GM18499 (cell line): Measurements from ENCODE around the gene ACYP2.

ENCODE experiments used
- ATAC-seq: cut with Tn5 transposase; IDR thresholded peaks from one replicate; pipeline ENCODE4 v1.9.1; 2021; ENCODE audit warnings: moderate number of reproducible peaks; ENCODE audit not compliant: insufficient read depth, unreplicated experiment

Gene ACYP2

GRCh38 chr2:54148391-54148790 lies 33.0 kb downstream of the ACYP2 start:
- ATAC-seq = no peak

GRCh38 chr2:54149638-54150441 lies 34.4 kb downstream of the ACYP2 start:
- no peak for ATAC-seq

DNA sequence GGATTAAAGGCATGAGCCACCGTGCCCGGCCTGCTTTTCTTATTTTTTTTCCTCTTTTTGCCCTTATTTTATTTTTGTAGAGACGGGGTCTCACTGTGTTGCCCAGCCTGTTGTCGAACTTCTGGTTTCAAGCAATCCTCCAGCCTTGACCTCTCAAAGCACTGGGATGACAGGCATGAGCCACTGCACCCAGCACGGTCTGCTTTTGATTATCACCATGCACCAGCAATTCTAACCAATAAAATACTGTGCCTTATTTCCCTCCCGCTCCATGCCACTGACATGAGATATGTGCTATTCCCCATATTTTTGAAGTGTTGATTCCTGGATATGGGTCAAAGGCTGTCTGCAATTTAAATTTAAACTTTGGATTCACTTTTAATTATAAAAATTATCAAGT lies 42.9 kb downstream of the ACYP2 start:
- no peak for ATAC-seq

GRCh38 chr2:54161660-54162424 lies 46.4 kb downstream of the ACYP2 start:
- no peak for ATAC-seq

- no peak for ATAC-seq
These were observed 48.7 kb downstream of the ACYP2 start for GRCh38 chr2:54164106-54164505.

- ATAC-seq = no peak
These were observed 50.8 kb downstream of the ACYP2 start for GRCh38 chr2:54166121-54166773.

- ATAC-seq = no peak
These were observed 61.2 kb downstream of the ACYP2 start for GRCh38 chr2:54176577-54176976.

- ATAC-seq = no peak
These were observed 67.9 kb downstream of the ACYP2 start for GRCh38 chr2:54183281-54183680.

DNA sequence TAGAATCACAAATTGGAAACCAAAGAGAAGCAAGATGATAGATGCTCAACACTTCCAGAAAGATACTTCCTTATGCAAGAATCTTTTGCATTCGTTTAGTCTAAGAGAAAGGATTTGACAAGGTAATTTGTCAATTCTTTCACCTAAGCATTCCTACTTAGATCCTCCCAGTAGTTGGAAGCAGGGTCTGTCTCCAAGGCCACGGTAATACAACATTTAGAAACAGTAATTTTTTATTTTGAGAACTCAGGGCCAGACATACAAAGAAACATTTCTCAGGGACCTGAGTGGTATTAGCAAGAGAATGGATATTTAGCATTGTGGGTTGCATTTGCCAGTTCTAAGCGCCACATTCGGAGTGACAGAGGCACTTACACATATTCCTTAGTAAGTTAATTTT lies 68.6 kb downstream of the ACYP2 start:
- ATAC-seq = no peak

DNA sequence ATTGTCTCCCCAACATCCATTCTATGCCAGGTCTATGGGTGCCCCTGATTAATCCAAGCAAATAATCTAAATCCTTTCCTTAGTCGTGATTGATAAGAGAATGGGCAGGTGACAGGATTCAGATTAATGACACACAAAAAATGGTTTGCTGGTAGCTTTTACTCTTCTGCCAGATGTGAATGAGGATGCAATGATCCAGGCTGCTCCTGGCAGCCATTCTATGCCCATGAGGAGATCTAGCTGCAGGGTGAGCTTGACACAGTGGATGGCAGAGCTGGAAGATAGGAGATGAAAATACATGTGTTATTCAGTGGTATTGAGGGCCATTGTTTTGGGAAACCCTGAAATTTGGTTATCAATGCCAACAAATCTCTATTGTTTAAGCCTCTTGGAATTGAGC lies 69.7 kb downstream of the ACYP2 start:
- ATAC-seq = no peak

DNA sequence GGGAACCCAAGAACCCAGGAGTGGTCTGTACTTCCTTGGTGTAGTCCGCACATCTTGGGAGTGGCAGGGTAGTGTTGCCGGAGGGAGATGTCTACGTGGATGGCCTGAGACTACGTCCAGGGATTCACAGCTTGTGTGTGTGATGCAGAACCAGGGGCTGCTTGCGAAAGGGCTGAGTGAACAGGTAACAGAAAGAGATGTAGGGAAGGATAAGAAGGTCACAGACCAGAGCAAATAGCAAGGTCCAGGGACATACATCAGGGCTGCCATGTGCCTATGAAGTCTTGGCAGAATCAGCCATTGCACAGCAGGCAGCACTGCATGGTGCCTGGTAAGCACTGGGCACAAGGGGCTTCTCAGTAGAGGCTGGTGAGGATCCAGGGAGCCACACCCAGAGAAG lies 71.9 kb downstream of the ACYP2 start:
- ATAC-seq = no peak

- no peak for ATAC-seq
These were observed 74.1 kb downstream of the ACYP2 start for GRCh38 chr2:54189539-54189938.

GRCh38 chr2:54191361-54192135 lies 76.1 kb downstream of the ACYP2 start:
- no peak for ATAC-seq

DNA sequence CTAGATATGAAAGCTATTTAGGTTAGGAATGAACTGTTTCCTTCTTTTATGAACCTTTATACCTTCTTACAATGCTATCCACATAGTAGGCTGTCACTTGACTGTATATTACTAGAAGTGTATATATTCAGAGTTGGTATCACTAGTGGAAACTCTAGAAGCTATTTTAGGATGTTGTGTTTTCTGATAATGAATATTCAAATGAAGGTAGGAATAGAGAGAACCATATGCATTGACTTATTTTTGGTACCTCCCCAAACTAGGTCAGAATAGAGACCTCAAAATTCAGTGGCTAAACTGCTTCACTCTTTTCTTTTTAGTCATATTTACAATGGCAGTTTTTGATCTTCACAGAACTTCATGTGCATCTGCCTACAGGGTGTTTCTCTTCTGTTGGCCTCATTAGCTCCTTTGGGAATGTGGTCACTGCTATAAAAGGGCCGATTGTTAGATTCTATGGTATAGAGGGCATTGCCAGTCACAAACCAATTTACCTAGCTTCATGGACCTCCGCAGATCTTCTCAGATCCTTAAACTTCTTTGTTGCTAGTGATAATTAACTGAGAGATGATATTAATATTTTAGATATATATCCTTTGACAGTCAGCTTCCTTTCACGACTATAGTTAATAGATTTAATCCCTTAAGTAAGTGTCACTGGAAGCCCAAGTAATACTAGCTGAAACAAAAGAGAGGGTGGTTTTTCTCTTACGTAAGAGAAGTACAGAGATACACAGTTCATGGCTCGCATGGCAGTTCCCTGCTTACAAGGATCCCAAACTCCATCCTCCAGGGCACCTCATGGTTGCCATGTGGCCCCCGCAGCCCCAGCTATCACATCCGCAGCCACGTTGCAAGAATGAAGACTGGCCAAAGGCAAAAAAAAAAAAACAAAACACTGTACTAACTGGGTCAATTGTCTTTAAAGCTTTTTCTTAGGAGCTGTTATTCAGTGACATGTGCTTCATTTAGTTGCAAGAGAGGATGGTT lies 79.6 kb downstream of the ACYP2 start:
- ATAC-seq = no peak

- ATAC-seq = no peak
These were observed 81.2 kb downstream of the ACYP2 start for GRCh38 chr2:54196646-54197045.

DNA sequence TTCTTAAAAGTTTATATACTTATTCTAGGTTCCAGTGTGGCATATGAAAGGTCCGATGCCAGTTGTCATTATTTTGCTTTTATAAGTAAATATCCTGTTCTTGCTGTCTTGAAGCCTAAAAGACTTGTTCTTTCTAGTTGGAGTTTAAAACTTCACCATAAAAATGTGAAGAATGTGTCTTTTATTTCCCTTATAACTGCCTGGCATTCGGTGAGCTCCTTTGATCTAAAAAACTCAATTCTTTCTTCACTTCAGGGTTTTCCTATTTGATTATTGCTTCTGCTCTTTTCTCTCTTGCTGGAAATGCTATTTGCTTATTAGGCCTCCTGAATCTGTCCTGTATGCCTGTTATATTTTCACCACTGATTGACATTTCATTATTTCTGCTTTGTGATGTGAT lies 89.1 kb downstream of the ACYP2 start:
- ATAC-seq = no peak

DNA sequence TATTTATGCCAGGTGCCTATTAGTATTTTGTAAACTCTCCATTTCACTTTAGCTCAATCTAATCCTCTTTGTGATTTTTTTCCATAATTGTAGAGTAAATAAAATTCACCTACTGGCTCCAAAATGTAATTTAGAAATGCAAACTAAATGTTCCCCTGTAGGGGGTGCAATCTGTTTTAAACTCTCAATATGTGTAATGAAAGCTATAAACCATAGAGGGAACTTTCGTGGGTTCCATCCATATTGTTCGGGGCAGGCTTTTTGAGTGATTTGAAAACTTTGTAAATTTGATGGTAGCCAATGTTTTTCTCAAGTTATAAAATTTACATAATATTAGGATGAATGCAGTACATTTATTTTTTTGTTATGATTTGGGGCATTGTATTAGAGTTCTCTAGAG lies 91.2 kb downstream of the ACYP2 start:
- ATAC-seq = no peak

GRCh38 chr2:54207666-54208195 lies 92.3 kb downstream of the ACYP2 start:
- ATAC-seq = no peak
